Mesothelial cell of epicardium (in vitro differentiated cells): ENCODE results near the gene MIR17HG. TPM values are rescaled to one million over a fixed set of nuclear protein-coding genes. Genes with fewer than 3 reads are reported as not detected.
"Not testable (repeated sequence)": the region's sequence is repeated elsewhere in the genome, so short reads cannot be mapped to it uniquely, and the experiment has no call there.

Source experiments
- DNase-seq, 2 experiments: peaks; one replicate each; pipeline ENCODE4 v3.0.0; 2021; ENCODE audit warnings: low spot score in 2 of 2; ENCODE audit not compliant: unreplicated experiment in 2 of 2
- H3K27ac Mint-ChIP-seq: 2 replicates; pipeline ENCODE4 v1.8.0; 2021; ENCODE audit warnings: mixed read lengths
- H3K27me3 Mint-ChIP-seq: 2 replicates; pipeline ENCODE4 v1.8.0; 2021; ENCODE audit warnings: low read depth, mixed read lengths
- H3K36me3 Mint-ChIP-seq: 2 replicates; pipeline ENCODE4 v1.8.0; 2021; ENCODE audit warnings: mixed read lengths
- H3K4me1 Mint-ChIP-seq: 2 replicates; pipeline ENCODE4 v1.8.0; 2021; ENCODE audit warnings: mixed read lengths
- H3K4me3 Mint-ChIP-seq: 2 replicates; pipeline ENCODE4 v1.8.0; 2021; ENCODE audit warnings: mild to moderate bottlenecking, moderate library complexity, mixed read lengths
- H3K9me3 Mint-ChIP-seq: 2 replicates; pipeline ENCODE4 v1.8.0; 2021; ENCODE audit warnings: mixed read lengths
- CTCF ChIP-seq: fragments of 200-600 bp; sonication (generic); IDR thresholded peaks from one replicate; pipeline ENCODE4 v1.5.0; 2021; ENCODE audit warnings: antibody characterized with exemption; ENCODE audit not compliant: unreplicated experiment
- total RNA-seq: library from RNA; stranded (reverse); gene quantifications from 3 replicates; pipeline ENCODE4 v1.2.1, GENCODE V29; 2021

MIR17HG gene
- total RNA-seq, 1 donor from 2014 or later = 16.5 TPM

GRCh38 chr13:91351980-91352379 lies 4.5 kb downstream of the MIR17HG start:
- DNase-seq = no peak
- H3K4me1 Mint-ChIP-seq = peaks cover 53% of the 10 kb centered on the region
- H3K4me3 Mint-ChIP-seq = no peak overlapping the region
- no peaks in the 10 kb centered on the region for H3K9me3 Mint-ChIP-seq
- peak overlapping the region; percentile 30 for H3K27ac Mint-ChIP-seq
- TF ChIP-seq CTCF = no peak
- H3K36me3 Mint-ChIP-seq = peaks cover 40% of the 10 kb centered on the region
- H3K27me3 Mint-ChIP-seq = peaks cover 2% of the 10 kb centered on the region

GRCh38 chr13:91352891-91353290 lies 5.4 kb downstream of the MIR17HG start:
- not testable (repeated sequence) for H3K9me3 Mint-ChIP-seq, H3K27ac Mint-ChIP-seq, H3K4me3 Mint-ChIP-seq, H3K27me3 Mint-ChIP-seq, DNase-seq
- Mint-ChIP-seq H3K4me1 (peaks cover 51% of the 10 kb centered on the region), H3K36me3 (peaks cover 40% of the 10 kb centered on the region)

GRCh38 chr13:91353494-91353893 lies 6.0 kb downstream of the MIR17HG start:
- Mint-ChIP-seq H3K27me3 (no peaks in the 10 kb centered on the region), H3K36me3 (peaks cover 40% of the 10 kb centered on the region), H3K4me3 (no peak overlapping the region), H3K9me3 (no peaks in the 10 kb centered on the region), H3K4me1 (peaks cover 54% of the 10 kb centered on the region), H3K27ac (peak overlapping the region; percentile 6)
- TF ChIP-seq CTCF = no peak
- DNase-seq = no peak

- no peaks in the 10 kb centered on the region for H3K27me3 Mint-ChIP-seq
- no peak for DNase-seq
- no peak overlapping the region for H3K4me3 Mint-ChIP-seq
- no peak for TF ChIP-seq CTCF
- H3K27ac Mint-ChIP-seq = peak overlapping the region; percentile 71
- peaks cover 52% of the 10 kb centered on the region for H3K4me1 Mint-ChIP-seq
- H3K36me3 Mint-ChIP-seq = peaks cover 40% of the 10 kb centered on the region
- H3K9me3 Mint-ChIP-seq = no peaks in the 10 kb centered on the region
These were observed 7.8 kb downstream of the MIR17HG start for GRCh38 chr13:91355099-91355825.

GRCh38 chr13:91355826-91356710 lies 8.6 kb downstream of the MIR17HG start:
- peaks cover 44% of the 10 kb centered on the region for H3K4me1 Mint-ChIP-seq
- no peak for DNase-seq
- H3K4me3 Mint-ChIP-seq = no peak overlapping the region
- H3K9me3 Mint-ChIP-seq = no peaks in the 10 kb centered on the region
- no peaks in the 10 kb centered on the region for H3K27me3 Mint-ChIP-seq
- no peak for TF ChIP-seq CTCF
- H3K36me3 Mint-ChIP-seq = peaks cover 37% of the 10 kb centered on the region
- H3K27ac Mint-ChIP-seq = no peak overlapping the region
